HepG2 (cell line): ENCODE results near the gene MICAL1. TPM values are rescaled to one million over a fixed set of nuclear protein-coding genes. Genes with fewer than 3 reads are reported as not detected.
A peak's percentile ranks its signal among the peaks of the same experiment; 100 is the strongest.

Experiments used
- ARNTL ChIP-seq: sonication (generic); formaldehyde crosslinking; IDR thresholded peaks from 2 replicates; pipeline ENCODE4 v1.4.0; 2020; ENCODE audit warnings: mild to moderate bottlenecking, missing genetic modification reagents
- EEA1 ChIP-seq: sonication (generic); formaldehyde crosslinking; IDR thresholded peaks from 2 replicates; pipeline ENCODE4 v1.5.1; 2020; ENCODE audit warnings: mild to moderate bottlenecking, missing genetic modification reagents, borderline replicate concordance
- KAT8 ChIP-seq: IDR thresholded peaks from 2 replicates; pipeline ENCODE4 v1.6.1; 2016; ENCODE audit warnings: missing genetic modification reagents, missing compliant biosample characterization
- KDM3A ChIP-seq: IDR thresholded peaks from 2 replicates; pipeline ENCODE4 v1.6.1; 2018; ENCODE audit warnings: low read depth, missing compliant biosample characterization
- NBN ChIP-seq: fragments of 450-650 bp; conservative IDR thresholded peaks from 2 replicates; pipeline ENCODE4 v1.6.1; 2017
- RBFOX2 ChIP-seq: fragments of 200-400 bp; formaldehyde crosslinking; IDR thresholded peaks from 2 replicates; pipeline ENCODE4 v1.6.1; 2017; ENCODE audit warnings: low read depth, mild to moderate bottlenecking, low read length
- SUZ12 ChIP-seq: fragments of 150-350 bp; IDR thresholded peaks from 2 replicates; pipeline ENCODE4 v1.6.1; 2014; ENCODE audit warnings: low read depth, low read length
- ZBTB7A ChIP-seq: sonication (generic); formaldehyde crosslinking; IDR thresholded peaks from 2 replicates; pipeline ENCODE4 v1.8.0; 2022; ENCODE audit warnings: mild to moderate bottlenecking, missing genetic modification reagents
- ZBTB8A ChIP-seq: sonication (generic); formaldehyde crosslinking; IDR thresholded peaks from 2 replicates; pipeline ENCODE4 v1.4.0; 2020; ENCODE audit warnings: mild to moderate bottlenecking, low read depth, missing genetic modification reagents, borderline replicate concordance
- ZMYM4 ChIP-seq: sonication (generic); formaldehyde crosslinking; IDR thresholded peaks from 2 replicates; pipeline ENCODE4 v1.8.1; 2023; ENCODE audit warnings: mild to moderate bottlenecking, missing genetic modification reagents
- ZNF136 ChIP-seq: sonication (generic); formaldehyde crosslinking; IDR thresholded peaks from 2 replicates; pipeline ENCODE4 v1.8.1; 2022; ENCODE audit warnings: low read depth, mild to moderate bottlenecking, moderate library complexity, missing genetic modification reagents
- ZNF234 ChIP-seq: sonication (generic); formaldehyde crosslinking; conservative IDR thresholded peaks from 2 replicates; pipeline ENCODE4 v1.5.1; 2020; ENCODE audit warnings: mild to moderate bottlenecking, missing genetic modification reagents
- ZNF431 ChIP-seq: sonication (generic); formaldehyde crosslinking; IDR thresholded peaks from 2 replicates; pipeline ENCODE4 v1.9.0; 2022; ENCODE audit warnings: missing genetic modification reagents, low read depth, mild to moderate bottlenecking, borderline replicate concordance
- ZNF451 ChIP-seq: sonication (generic); formaldehyde crosslinking; IDR thresholded peaks from 2 replicates; pipeline ENCODE4 v1.5.0; 2020; ENCODE audit warnings: mild to moderate bottlenecking, missing genetic modification reagents
- ZNF496 ChIP-seq: sonication (generic); formaldehyde crosslinking; IDR thresholded peaks from 2 replicates; pipeline ENCODE4 v1.8.1; 2023; ENCODE audit warnings: mild to moderate bottlenecking, moderate library complexity, missing genetic modification reagents; ENCODE audit not compliant: insufficient replicate concordance
- ZNF564 ChIP-seq: sonication (generic); formaldehyde crosslinking; IDR thresholded peaks from 2 replicates; pipeline ENCODE4 v1.8.1; 2023; ENCODE audit warnings: mild to moderate bottlenecking, missing genetic modification reagents
- ZNF567 ChIP-seq: sonication (generic); formaldehyde crosslinking; IDR thresholded peaks from 2 replicates; pipeline ENCODE4 v1.8.1; 2023; ENCODE audit warnings: mild to moderate bottlenecking, missing genetic modification reagents, borderline replicate concordance
- polyA plus RNA-seq, 8 experiments: library from polyadenylated mRNA; depleted of rRNA in 3 of 8; stranded (reverse) in 7 of 8; unstranded in 1 of 8; fragments of >200 nt; fragmentation: Illumina TruSeq in 4 of 8; extraction: Trizol in 4 of 8; gene quantifications; 2 replicates each; pipeline versions ENCODE4 v1.2.1 to v1.2.3, GENCODE V29; 2011 to 2016; ENCODE audit warnings: low read depth in 4 of 8, missing spikeins in 1 of 8, mixed read lengths in 1 of 8; ENCODE audit not compliant: insufficient read depth in 1 of 8
- total RNA-seq, 5 experiments: library from RNA; depleted of rRNA; stranded (reverse); fragments of >200 nt; fragmentation: Illumina TruSeq; extraction: Trizol; gene quantifications; 2 replicates each; pipeline ENCODE4 v1.2.3, GENCODE V29; 2016; ENCODE audit warnings: low read depth in 1 of 5
- TF ChIP-seq, protein P1 (sequence below): IDR thresholded peaks from 2 replicates; pipeline ENCODE4 v1.4.0; 2020; ENCODE audit warnings: mild to moderate bottlenecking, missing genetic modification reagents
- TF ChIP-seq, protein P2 (sequence below): sonication (generic); formaldehyde crosslinking; IDR thresholded peaks from 2 replicates; pipeline ENCODE4 v1.4.0; 2020; ENCODE audit warnings: missing genetic modification reagents, borderline replicate concordance
- TF ChIP-seq, protein P3 (sequence below): sonication (generic); formaldehyde crosslinking; IDR thresholded peaks from 2 replicates; pipeline ENCODE4 v1.5.0; 2020; ENCODE audit warnings: mild to moderate bottlenecking, missing genetic modification reagents, moderate library complexity

The MICAL1 gene
- total and polyA plus RNA-seq, 2 of the 13 experiments (the other 11 are each of a cell fraction or from before 2014, with no cell fraction given), result 6.9 to 39.0 TPM

DNA sequence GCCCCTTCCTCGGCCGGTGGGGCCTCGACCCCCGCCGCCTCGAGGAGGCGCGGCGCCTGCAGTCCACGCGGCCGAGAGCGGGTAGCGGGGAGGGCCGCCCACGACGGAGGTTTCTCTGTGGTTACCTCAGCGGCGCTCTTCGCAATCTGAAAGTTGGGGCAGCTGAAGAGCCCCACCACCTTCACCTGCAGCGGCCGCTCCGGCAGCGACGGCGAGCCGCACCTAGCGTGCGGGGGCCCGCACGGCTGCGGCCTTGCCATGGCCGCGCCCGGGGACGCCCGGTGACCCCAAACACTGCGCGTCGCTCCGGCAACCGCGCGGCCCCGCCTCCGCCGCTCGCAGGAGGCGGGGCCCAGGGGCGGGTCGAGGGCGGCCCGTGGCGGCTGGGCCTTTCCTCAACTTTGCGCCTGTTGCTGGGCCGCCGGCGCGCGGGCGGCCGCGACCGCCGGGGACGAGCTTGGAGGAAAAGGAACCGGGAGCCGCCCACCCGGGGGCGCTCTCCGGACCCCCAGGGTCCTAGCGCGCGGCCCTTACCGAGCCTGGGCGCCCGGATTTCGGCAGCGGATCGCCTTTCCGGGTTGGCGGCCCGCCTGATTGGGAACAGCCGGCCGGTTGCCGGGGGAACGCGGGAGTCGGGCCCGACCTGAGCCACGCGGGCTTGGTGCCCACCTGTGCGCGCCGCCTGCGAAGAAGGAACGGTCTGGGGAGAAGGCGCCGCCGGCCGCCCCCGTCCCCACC, 15.1 kb downstream of the MICAL1 start, which contains the start of the genes PPIL6 and SMPD2 (continued):
- TF ChIP-seq, protein P1, sequence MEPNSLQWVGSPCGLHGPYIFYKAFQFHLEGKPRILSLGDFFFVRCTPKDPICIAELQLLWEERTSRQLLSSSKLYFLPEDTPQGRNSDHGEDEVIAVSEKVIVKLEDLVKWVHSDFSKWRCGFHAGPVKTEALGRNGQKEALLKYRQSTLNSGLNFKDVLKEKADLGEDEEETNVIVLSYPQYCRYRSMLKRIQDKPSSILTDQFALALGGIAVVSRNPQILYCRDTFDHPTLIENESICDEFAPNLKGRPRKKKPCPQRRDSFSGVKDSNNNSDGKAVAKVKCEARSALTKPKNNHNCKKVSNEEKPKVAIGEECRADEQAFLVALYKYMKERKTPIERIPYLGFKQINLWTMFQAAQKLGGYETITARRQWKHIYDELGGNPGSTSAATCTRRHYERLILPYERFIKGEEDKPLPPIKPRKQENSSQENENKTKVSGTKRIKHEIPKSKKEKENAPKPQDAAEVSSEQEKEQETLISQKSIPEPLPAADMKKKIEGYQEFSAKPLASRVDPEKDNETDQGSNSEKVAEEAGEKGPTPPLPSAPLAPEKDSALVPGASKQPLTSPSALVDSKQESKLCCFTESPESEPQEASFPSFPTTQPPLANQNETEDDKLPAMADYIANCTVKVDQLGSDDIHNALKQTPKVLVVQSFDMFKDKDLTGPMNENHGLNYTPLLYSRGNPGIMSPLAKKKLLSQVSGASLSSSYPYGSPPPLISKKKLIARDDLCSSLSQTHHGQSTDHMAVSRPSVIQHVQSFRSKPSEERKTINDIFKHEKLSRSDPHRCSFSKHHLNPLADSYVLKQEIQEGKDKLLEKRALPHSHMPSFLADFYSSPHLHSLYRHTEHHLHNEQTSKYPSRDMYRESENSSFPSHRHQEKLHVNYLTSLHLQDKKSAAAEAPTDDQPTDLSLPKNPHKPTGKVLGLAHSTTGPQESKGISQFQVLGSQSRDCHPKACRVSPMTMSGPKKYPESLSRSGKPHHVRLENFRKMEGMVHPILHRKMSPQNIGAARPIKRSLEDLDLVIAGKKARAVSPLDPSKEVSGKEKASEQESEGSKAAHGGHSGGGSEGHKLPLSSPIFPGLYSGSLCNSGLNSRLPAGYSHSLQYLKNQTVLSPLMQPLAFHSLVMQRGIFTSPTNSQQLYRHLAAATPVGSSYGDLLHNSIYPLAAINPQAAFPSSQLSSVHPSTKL, result peak; percentile 22; the same call in 1 of the 2 replicates
- TF ChIP-seq ZMYM4 (CRISPR knock-in tag) (peak; percentile 71; the same call in 1 of the 2 replicates), ZNF431 (CRISPR knock-in tag) (peak; percentile 65; the same call in 1 of the 2 replicates), ZNF136 (CRISPR knock-in tag) (no peak), ZNF564 (CRISPR knock-in tag) (peak; percentile 77), ZNF451 (peak; percentile 73; the same call in 1 of the 2 replicates), SUZ12 (no peak), ZBTB8A (peak; percentile 61; the same call in 1 of the 2 replicates), KDM3A (CRISPR knock-in tag) (no peak), KAT8 (CRISPR knock-in tag) (peak; percentile 50; the same call in 1 of the 2 replicates), EEA1 (0 out of 2 replicates have a peak, but pooled peaks have one; percentile 63), ARNTL (CRISPR knock-in tag) (peak; percentile 50; the same call in 1 of the 2 replicates), NBN (no peak), ZBTB7A (CRISPR knock-in tag) (peak; percentile 87), RBFOX2 (peak; percentile 73), ZNF234 (CRISPR knock-in tag) (0 out of 2 replicates have a peak, but pooled peaks have one; percentile 16), ZNF567 (no peak), ZNF496 (no peak)
- TF ChIP-seq, protein P2, sequence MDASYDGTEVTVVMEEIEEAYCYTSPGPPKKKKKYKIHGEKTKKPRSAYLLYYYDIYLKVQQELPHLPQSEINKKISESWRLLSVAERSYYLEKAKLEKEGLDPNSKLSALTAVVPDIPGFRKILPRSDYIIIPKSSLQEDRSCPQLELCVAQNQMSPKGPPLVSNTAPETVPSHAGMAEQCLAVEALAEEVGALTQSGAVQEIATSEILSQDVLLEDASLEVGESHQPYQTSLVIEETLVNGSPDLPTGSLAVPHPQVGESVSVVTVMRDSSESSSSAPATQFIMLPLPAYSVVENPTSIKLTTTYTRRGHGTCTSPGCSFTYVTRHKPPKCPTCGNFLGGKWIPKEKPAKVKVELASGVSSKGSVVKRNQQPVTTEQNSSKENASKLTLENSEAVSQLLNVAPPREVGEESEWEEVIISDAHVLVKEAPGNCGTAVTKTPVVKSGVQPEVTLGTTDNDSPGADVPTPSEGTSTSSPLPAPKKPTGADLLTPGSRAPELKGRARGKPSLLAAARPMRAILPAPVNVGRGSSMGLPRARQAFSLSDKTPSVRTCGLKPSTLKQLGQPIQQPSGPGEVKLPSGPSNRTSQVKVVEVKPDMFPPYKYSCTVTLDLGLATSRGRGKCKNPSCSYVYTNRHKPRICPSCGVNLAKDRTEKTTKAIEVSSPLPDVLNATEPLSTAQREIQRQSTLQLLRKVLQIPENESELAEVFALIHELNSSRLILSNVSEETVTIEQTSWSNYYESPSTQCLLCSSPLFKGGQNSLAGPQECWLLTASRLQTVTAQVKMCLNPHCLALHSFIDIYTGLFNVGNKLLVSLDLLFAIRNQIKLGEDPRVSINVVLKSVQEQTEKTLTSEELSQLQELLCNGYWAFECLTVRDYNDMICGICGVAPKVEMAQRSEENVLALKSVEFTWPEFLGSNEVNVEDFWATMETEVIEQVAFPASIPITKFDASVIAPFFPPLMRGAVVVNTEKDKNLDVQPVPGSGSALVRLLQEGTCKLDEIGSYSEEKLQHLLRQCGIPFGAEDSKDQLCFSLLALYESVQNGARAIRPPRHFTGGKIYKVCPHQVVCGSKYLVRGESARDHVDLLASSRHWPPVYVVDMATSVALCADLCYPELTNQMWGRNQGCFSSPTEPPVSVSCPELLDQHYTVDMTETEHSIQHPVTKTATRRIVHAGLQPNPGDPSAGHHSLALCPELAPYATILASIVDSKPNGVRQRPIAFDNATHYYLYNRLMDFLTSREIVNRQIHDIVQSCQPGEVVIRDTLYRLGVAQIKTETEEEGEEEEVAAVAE (CRISPR knock-in tag), result no peak
- TF ChIP-seq, protein P3, sequence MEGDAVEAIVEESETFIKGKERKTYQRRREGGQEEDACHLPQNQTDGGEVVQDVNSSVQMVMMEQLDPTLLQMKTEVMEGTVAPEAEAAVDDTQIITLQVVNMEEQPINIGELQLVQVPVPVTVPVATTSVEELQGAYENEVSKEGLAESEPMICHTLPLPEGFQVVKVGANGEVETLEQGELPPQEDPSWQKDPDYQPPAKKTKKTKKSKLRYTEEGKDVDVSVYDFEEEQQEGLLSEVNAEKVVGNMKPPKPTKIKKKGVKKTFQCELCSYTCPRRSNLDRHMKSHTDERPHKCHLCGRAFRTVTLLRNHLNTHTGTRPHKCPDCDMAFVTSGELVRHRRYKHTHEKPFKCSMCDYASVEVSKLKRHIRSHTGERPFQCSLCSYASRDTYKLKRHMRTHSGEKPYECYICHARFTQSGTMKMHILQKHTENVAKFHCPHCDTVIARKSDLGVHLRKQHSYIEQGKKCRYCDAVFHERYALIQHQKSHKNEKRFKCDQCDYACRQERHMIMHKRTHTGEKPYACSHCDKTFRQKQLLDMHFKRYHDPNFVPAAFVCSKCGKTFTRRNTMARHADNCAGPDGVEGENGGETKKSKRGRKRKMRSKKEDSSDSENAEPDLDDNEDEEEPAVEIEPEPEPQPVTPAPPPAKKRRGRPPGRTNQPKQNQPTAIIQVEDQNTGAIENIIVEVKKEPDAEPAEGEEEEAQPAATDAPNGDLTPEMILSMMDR, result peak; percentile 59
